GM19351 (cell line): ENCODE data around the gene SCYGR3.
"Not testable (repeated sequence)": the region's sequence is repeated elsewhere in the genome, so short reads cannot be mapped to it uniquely, and the experiment has no call there.

Experiments used
- ATAC-seq: cut with Tn5 transposase; IDR thresholded peaks from one replicate; pipeline ENCODE4 v1.9.1; 2021; ENCODE audit warnings: mild to moderate bottlenecking, moderate library complexity; ENCODE audit not compliant: unreplicated experiment

The SCYGR3 gene

GRCh38 chr2:227614246-227614645 is 394 bp downstream of the SCYGR3 start:
- no peak for ATAC-seq

GRCh38 chr2:227613272-227613660 is 1.4 kb downstream of the SCYGR3 start:
- ATAC-seq = no peak

- no peak for ATAC-seq
These were observed 1.9 kb downstream of the SCYGR3 start for GRCh38 chr2:227612546-227613271.

- ATAC-seq = no peak
These were observed 4.5 kb downstream of the SCYGR3 start for GRCh38 chr2:227610123-227610522.

GRCh38 chr2:227608561-227609338 is 5.9 kb downstream of the SCYGR3 start:
- peak; percentile 71 for ATAC-seq

GRCh38 chr2:227607941-227608340 is 6.7 kb downstream of the SCYGR3 start:
- no peak for ATAC-seq

- ATAC-seq = no peak
These were observed 8.2 kb downstream of the SCYGR3 start for GRCh38 chr2:227606476-227606875.

- ATAC-seq = no peak
These were observed 12.3 kb downstream of the SCYGR3 start for GRCh38 chr2:227602358-227602757.

- ATAC-seq = not testable (repeated sequence)
These were observed 15.7 kb downstream of the SCYGR3 start, which contains the start of gene SCYGR2 for GRCh38 chr2:227598835-227599503. SCYGR2 (plus strand) TSS chr2:227598893; CDS start chr2:227598893, 0 bp downstream.

GRCh38 chr2:227597998-227598397 is 16.6 kb downstream of the SCYGR3 start:
- no peak for ATAC-seq

GRCh38 chr2:227597036-227597435 is 17.6 kb downstream of the SCYGR3 start:
- ATAC-seq = no peak

- no peak for ATAC-seq
These were observed 18.8 kb downstream of the SCYGR3 start for GRCh38 chr2:227595797-227596196.

GRCh38 chr2:227592694-227593387 is 21.8 kb downstream of the SCYGR3 start:
- peak; percentile 89 for ATAC-seq

- no peak for ATAC-seq
These were observed 32.3 kb downstream of the SCYGR3 start for GRCh38 chr2:227582369-227582768.

GRCh38 chr2:227579791-227580190 is 34.8 kb downstream of the SCYGR3 start:
- no peak for ATAC-seq

- no peak for ATAC-seq
These were observed 36.0 kb downstream of the SCYGR3 start for GRCh38 chr2:227578642-227579041.

- ATAC-seq = no peak
These were observed 37.1 kb downstream of the SCYGR3 start for GRCh38 chr2:227577555-227577954.

GRCh38 chr2:227576812-227577211 is 37.8 kb downstream of the SCYGR3 start:
- ATAC-seq = no peak

- ATAC-seq = no peak
These were observed 38.5 kb downstream of the SCYGR3 start for GRCh38 chr2:227576110-227576509.

- no peak for ATAC-seq
These were observed 44.0 kb downstream of the SCYGR3 start for GRCh38 chr2:227570615-227571014.

GRCh38 chr2:227568852-227569169 is 45.8 kb downstream of the SCYGR3 start:
- ATAC-seq = no peak
